SK-N-SH (cell line): Measurements from ENCODE around the gene BIRC6.
"Not testable (repeated sequence)": the region's sequence is repeated elsewhere in the genome, so short reads cannot be mapped to it uniquely, and the experiment has no call there.

Experiments
- CTCF ChIP-seq: fragments of 200-600 bp; sonication (generic); IDR thresholded peaks from 2 replicates; pipeline ENCODE4 v1.6.1; 2017; ENCODE audit warnings: antibody characterized with exemption, mild to moderate bottlenecking, moderate library complexity
- EP300 ChIP-seq, 2 experiments: IDR thresholded peaks; 2 replicates each; pipeline versions ENCODE4 v1.4.0 to v1.6.1; 2012; ENCODE audit warnings: borderline replicate concordance in 1 of 2, low read depth in 1 of 2, low read length in 1 of 2
- GATA2 ChIP-seq: sonication (generic); formaldehyde crosslinking; IDR thresholded peaks from 2 replicates; pipeline ENCODE4 v1.5.0; 2020; ENCODE audit warnings: mild to moderate bottlenecking, missing genetic modification reagents
- POLR2AphosphoS5 ChIP-seq: IDR thresholded peaks from 2 replicates; pipeline ENCODE4 v1.6.1; 2012; ENCODE audit warnings: low read depth, low read length
- RAD21 ChIP-seq: IDR thresholded peaks from 2 replicates; pipeline ENCODE4 v1.6.1; 2012; ENCODE audit warnings: mild to moderate bottlenecking, low read length
- RXRA ChIP-seq: IDR thresholded peaks from 2 replicates; pipeline ENCODE4 v1.4.0; 2012; ENCODE audit warnings: low read depth, mild to moderate bottlenecking, borderline replicate concordance
- TAF1 ChIP-seq: IDR thresholded peaks from 2 replicates; pipeline ENCODE4 v1.6.1; 2012; ENCODE audit warnings: low read depth, mild to moderate bottlenecking, low read length, moderate library complexity, borderline replicate concordance
- TF ChIP-seq, protein P1 (sequence below): IDR thresholded peaks from 2 replicates; pipeline ENCODE4 v1.6.1; 2012; ENCODE audit warnings: mild to moderate bottlenecking, low read depth, low read length, moderate library complexity

DNA sequence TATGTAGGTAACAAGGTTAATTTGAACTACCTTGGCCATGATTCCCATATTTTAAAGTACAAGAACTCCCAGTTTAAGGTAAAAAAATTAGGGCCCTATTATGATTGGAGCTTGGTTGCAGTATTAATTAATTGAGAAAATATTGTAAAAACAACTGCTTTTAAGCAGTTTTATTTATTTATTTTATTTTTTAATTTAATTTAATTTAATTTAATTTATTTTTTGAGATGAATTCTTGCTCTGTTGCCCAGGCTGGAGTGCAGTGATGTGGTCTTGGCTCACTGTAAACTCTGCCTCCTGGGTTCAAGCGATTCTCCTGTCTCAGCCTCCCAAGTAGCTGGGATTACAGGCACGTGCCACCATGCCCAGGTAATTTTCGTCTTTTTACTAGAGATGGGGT, 8.9 kb downstream of the BIRC6 start:
- TF ChIP-seq TAF1; CTCF; RAD21; POLR2AphosphoS5; GATA2; EP300 (IDR thresholded peaks at IDR 0.05; ENCODE audit: borderline replicate concordance in 1 of 2, low read depth in 1 of 2, low read length in 1 of 2); RXRA: not testable (repeated sequence)
- TF ChIP-seq, protein P1, sequence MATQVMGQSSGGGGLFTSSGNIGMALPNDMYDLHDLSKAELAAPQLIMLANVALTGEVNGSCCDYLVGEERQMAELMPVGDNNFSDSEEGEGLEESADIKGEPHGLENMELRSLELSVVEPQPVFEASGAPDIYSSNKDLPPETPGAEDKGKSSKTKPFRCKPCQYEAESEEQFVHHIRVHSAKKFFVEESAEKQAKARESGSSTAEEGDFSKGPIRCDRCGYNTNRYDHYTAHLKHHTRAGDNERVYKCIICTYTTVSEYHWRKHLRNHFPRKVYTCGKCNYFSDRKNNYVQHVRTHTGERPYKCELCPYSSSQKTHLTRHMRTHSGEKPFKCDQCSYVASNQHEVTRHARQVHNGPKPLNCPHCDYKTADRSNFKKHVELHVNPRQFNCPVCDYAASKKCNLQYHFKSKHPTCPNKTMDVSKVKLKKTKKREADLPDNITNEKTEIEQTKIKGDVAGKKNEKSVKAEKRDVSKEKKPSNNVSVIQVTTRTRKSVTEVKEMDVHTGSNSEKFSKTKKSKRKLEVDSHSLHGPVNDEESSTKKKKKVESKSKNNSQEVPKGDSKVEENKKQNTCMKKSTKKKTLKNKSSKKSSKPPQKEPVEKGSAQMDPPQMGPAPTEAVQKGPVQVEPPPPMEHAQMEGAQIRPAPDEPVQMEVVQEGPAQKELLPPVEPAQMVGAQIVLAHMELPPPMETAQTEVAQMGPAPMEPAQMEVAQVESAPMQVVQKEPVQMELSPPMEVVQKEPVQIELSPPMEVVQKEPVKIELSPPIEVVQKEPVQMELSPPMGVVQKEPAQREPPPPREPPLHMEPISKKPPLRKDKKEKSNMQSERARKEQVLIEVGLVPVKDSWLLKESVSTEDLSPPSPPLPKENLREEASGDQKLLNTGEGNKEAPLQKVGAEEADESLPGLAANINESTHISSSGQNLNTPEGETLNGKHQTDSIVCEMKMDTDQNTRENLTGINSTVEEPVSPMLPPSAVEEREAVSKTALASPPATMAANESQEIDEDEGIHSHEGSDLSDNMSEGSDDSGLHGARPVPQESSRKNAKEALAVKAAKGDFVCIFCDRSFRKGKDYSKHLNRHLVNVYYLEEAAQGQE, result not testable (repeated sequence)
